OCI-M2 (cell line): ENCODE measurements around the gene OR5V1.
"Not testable (repeated sequence)": the region's sequence is repeated elsewhere in the genome, so short reads cannot be mapped to it uniquely, and the experiment has no call there.

Source experiments
- DNase-seq: peaks from one replicate; lab custom pipeline; 2025; ENCODE audit not compliant: unreplicated experiment; lab: John Stamatoyannopoulos, UW

The OR5V1 gene

GRCh38 chr6:29368765-29369164, at the start of gene OR5V1:
OR5V1 (minus strand) TSS chr6:29368865; CDS start chr6:29356195, 12,670 bp downstream.
- no peak for DNase-seq

- no peak for DNase-seq
These were observed 45.9 kb upstream of the OR5V1 start, which contains the start of gene OR12D1 for GRCh38 chr6:29414588-29414987. OR12D1 (plus strand) TSS chr6:29414928.

GRCh38 chr6:29403801-29404200, 35.1 kb upstream of the OR5V1 start:
- no peak for DNase-seq

GRCh38 chr6:29399525-29399924, 30.9 kb upstream of the OR5V1 start:
- no peak for DNase-seq

- DNase-seq, result no peak
These were observed 26.7 kb upstream of the OR5V1 start, which contains the start of gene OR12D2 for GRCh38 chr6:29395331-29395730. OR12D2 (plus strand) TSS chr6:29395631; CDS start chr6:29396700, 1,069 bp downstream.

- DNase-seq, result no peak
These were observed 19.9 kb upstream of the OR5V1 start for GRCh38 chr6:29388533-29388932.

- no peak for DNase-seq
These were observed 7.3 kb upstream of the OR5V1 start for GRCh38 chr6:29376003-29376402.

GRCh38 chr6:29375191-29375590, 6.5 kb upstream of the OR5V1 start, which contains the start of gene OR12D3:
OR12D3 (minus strand) TSS chr6:29375291; CDS start chr6:29375287, 4 bp downstream.
- DNase-seq, result no peak

- no peak for DNase-seq
These were observed 13.1 kb downstream of the OR5V1 start for GRCh38 chr6:29355603-29356002.

GRCh38 chr6:29354980-29355379, 13.7 kb downstream of the OR5V1 start:
- no peak for DNase-seq

GRCh38 chr6:29349348-29349747, 19.3 kb downstream of the OR5V1 start:
- not testable (repeated sequence) for DNase-seq

- no peak for DNase-seq
These were observed 23.3 kb downstream of the OR5V1 start for GRCh38 chr6:29345380-29345779.

GRCh38 chr6:29336269-29336668, 32.4 kb downstream of the OR5V1 start:
- no peak for DNase-seq

GRCh38 chr6:29332676-29333075, 36.0 kb downstream of the OR5V1 start:
- DNase-seq, result no peak

GRCh38 chr6:29325777-29326176, 42.9 kb downstream of the OR5V1 start:
- no peak for DNase-seq

- not testable (repeated sequence) for DNase-seq
These were observed 45.3 kb downstream of the OR5V1 start for GRCh38 chr6:29323332-29323731.

- DNase-seq, result no peak
These were observed 48.7 kb downstream of the OR5V1 start for GRCh38 chr6:29319931-29320330.
